ENCODE measurements around the gene ADAMTS9.

Gene ADAMTS9

DNA sequence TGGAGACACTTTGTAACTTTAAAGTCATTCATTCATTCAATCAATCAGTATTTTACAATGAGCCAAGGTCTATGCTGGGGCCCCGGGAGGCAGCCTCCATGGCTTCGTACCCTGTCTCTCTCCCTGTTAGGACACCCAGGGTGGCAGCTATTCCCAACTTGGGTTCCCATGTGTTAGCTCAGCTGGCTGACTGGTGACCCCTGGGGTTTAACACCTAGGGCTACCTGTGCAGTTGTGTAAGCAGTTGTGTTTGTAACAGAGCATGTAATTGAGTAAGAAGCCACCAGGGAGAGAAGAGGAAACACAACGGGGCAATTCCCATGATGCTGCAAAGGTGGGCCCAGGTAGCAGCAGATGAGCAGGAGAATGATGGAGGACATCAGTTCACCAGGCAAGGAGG is 132.4 kb downstream of the ADAMTS9 start:
- no peaks in the 10 kb centered on the region for H3F3A ChIP-seq (ENCODE audit: low read depth)
- no peak overlapping the region for H3K4me2 ChIP-seq (ENCODE audit: low read depth, low read length, poor library complexity, severe bottlenecking)
- no peaks in the 10 kb centered on the region for H3K36me3 ChIP-seq (ENCODE audit: insufficient read depth, low read length)
- H2AFZ ChIP-seq (ENCODE audit: low read length), result no peak overlapping the region
- no peaks in the 10 kb centered on the region for H4K20me1 ChIP-seq (ENCODE audit: insufficient read depth, low read length, poor library complexity, severe bottlenecking)
- H3K4me3 ChIP-seq (ENCODE audit: low read length, poor library complexity, severe bottlenecking), result no peak overlapping the region
- no peaks in the 10 kb centered on the region for H3K9me3 ChIP-seq (ENCODE audit: insufficient read depth, low read depth, low read length)
- TF ChIP-seq EZH2phosphoT487 (IDR thresholded peaks at IDR 0.05; ENCODE audit: borderline replicate concordance) (no peak), CTCF (conservative IDR thresholded peaks at IDR 0.05; ENCODE audit: low read length) (no peak)
- no peaks in the 10 kb centered on the region for H3K79me2 ChIP-seq (ENCODE audit: insufficient read depth, low read length)
- no peak overlapping the region for H3K9ac ChIP-seq (ENCODE audit: low read depth, low read length, poor library complexity, severe bottlenecking)
- H3K27me3 ChIP-seq (ENCODE audit: insufficient read depth, low read length, poor library complexity, severe bottlenecking), result no peaks in the 10 kb centered on the region
- H3K9me2 ChIP-seq (replicated peaks; ENCODE audit: low read depth, low read length), result no peaks in the 10 kb centered on the region
- H3K4me1 ChIP-seq (ENCODE audit: insufficient read depth, low read length, poor library complexity, severe bottlenecking), result no peaks in the 10 kb centered on the region

DNA sequence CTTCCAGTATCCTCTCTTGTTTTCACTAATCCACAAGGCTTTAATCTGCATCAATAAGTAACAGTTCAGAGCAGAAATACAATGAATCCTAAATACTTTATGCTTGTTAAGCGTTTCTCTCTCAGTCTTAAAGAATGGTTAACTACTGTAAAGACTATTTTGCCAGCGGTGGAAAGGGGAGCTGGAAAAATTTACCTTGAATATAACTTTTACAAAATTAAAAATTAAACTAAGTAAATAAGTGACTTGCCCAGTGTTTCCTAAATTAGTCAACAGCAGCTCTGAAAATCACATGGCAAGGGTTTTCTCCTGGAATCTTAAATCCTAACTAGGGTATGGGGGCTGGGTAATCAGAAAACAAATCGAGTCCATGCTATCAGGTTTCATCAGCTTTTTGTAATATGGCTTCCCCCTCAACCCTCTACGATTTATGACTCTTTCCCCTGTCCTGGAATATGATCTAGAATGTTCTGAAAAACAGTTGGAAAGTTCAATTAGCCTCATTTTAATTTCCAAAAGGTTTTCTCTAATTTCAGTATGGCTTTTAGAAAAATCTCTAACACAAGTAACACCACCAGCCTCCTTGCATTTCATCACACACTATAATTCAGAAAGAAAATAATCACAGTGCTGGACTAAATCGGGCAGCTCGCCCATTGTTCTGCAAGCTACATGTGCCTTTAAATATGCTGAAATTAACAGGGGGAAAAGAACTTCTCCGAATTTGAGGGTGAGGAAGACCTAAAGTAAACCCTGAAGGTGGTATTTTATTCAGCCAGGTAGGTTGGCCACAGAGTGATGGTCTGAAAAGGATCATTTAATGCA is 133.5 kb downstream of the ADAMTS9 start:
- H3K4me1 ChIP-seq (ENCODE audit: insufficient read depth, low read length, poor library complexity, severe bottlenecking), result no peaks in the 10 kb centered on the region
- no peak overlapping the region for H3K4me3 ChIP-seq (ENCODE audit: low read length, poor library complexity, severe bottlenecking)
- H3K9me2 ChIP-seq (replicated peaks; ENCODE audit: low read depth, low read length), result no peaks in the 10 kb centered on the region
- no peaks in the 10 kb centered on the region for H4K20me1 ChIP-seq (ENCODE audit: insufficient read depth, low read length, poor library complexity, severe bottlenecking)
- H3F3A ChIP-seq (ENCODE audit: low read depth), result no peaks in the 10 kb centered on the region
- no peak overlapping the region for H3K9ac ChIP-seq (ENCODE audit: low read depth, low read length, poor library complexity, severe bottlenecking)
- no peaks in the 10 kb centered on the region for H3K79me2 ChIP-seq (ENCODE audit: insufficient read depth, low read length)
- H3K9me3 ChIP-seq (ENCODE audit: insufficient read depth, low read depth, low read length), result no peaks in the 10 kb centered on the region
- no peak overlapping the region for H2AFZ ChIP-seq (ENCODE audit: low read length)
- TF ChIP-seq EZH2phosphoT487 (IDR thresholded peaks at IDR 0.05; ENCODE audit: borderline replicate concordance), result no peak
- no peak for TF ChIP-seq CTCF (conservative IDR thresholded peaks at IDR 0.05; ENCODE audit: low read length)
- H3K4me2 ChIP-seq (ENCODE audit: low read depth, low read length, poor library complexity, severe bottlenecking), result no peak overlapping the region
- H3K36me3 ChIP-seq (ENCODE audit: insufficient read depth, low read length), result no peaks in the 10 kb centered on the region
- no peaks in the 10 kb centered on the region for H3K27me3 ChIP-seq (ENCODE audit: insufficient read depth, low read length, poor library complexity, severe bottlenecking)

DNA sequence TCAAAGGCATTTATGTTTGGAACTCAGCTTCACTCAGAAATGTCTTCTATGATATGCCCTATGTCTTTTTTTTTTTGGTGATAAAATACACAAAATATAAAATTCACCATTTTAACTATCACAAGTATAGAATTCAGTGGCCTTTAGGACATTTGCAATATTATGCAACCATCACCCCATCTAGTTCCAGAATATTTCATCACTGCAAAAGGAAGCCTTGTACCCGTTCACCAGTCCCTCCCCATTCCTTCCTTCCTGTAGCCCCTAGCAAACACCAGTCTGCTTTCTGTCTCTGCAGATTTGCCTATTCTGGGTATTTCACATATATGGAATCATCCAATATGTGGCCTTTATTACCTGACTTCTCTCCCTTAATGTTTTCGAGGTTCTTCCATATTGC is 134.8 kb downstream of the ADAMTS9 start:
- no peaks in the 10 kb centered on the region for H3K4me1 ChIP-seq (ENCODE audit: insufficient read depth, low read length, poor library complexity, severe bottlenecking)
- no peaks in the 10 kb centered on the region for H3F3A ChIP-seq (ENCODE audit: low read depth)
- H2AFZ ChIP-seq (ENCODE audit: low read length), result no peak overlapping the region
- H3K4me2 ChIP-seq (ENCODE audit: low read depth, low read length, poor library complexity, severe bottlenecking), result no peak overlapping the region
- H4K20me1 ChIP-seq (ENCODE audit: insufficient read depth, low read length, poor library complexity, severe bottlenecking), result no peaks in the 10 kb centered on the region
- H3K9me3 ChIP-seq (ENCODE audit: insufficient read depth, low read depth, low read length), result no peaks in the 10 kb centered on the region
- no peaks in the 10 kb centered on the region for H3K9me2 ChIP-seq (replicated peaks; ENCODE audit: low read depth, low read length)
- no peak overlapping the region for H3K4me3 ChIP-seq (ENCODE audit: low read length, poor library complexity, severe bottlenecking)
- H3K79me2 ChIP-seq (ENCODE audit: insufficient read depth, low read length), result no peaks in the 10 kb centered on the region
- TF ChIP-seq CTCF (conservative IDR thresholded peaks at IDR 0.05; ENCODE audit: low read length) (no peak), EZH2phosphoT487 (IDR thresholded peaks at IDR 0.05; ENCODE audit: borderline replicate concordance) (no peak)
- no peaks in the 10 kb centered on the region for H3K36me3 ChIP-seq (ENCODE audit: insufficient read depth, low read length)
- no peak overlapping the region for H3K9ac ChIP-seq (ENCODE audit: low read depth, low read length, poor library complexity, severe bottlenecking)
- no peaks in the 10 kb centered on the region for H3K27me3 ChIP-seq (ENCODE audit: insufficient read depth, low read length, poor library complexity, severe bottlenecking)

Data from Loucy (cell line).